ENCODE measurements around the gene RANBP3.

RANBP3 gene

GRCh38 chr19:5925830-5926427 lies 52.0 kb downstream of the RANBP3 start:
- no peak for DNase-seq

- DNase-seq, result no peak
Measured at GRCh38 chr19:5923356-5923755, 54.6 kb downstream of the RANBP3 start.

GRCh38 chr19:5922161-5922545 lies 55.8 kb downstream of the RANBP3 start:
- DNase-seq, result no peak

- no peak for DNase-seq
Measured at GRCh38 chr19:5921516-5922160, 56.3 kb downstream of the RANBP3 start.

GRCh38 chr19:5918463-5919079 lies 59.4 kb downstream of the RANBP3 start:
- no peak for DNase-seq

GRCh38 chr19:5917431-5918107 lies 60.4 kb downstream of the RANBP3 start:
- no peak for DNase-seq

GRCh38 chr19:5916181-5916708 lies 61.7 kb downstream of the RANBP3 start:
- DNase-seq, result no peak

GRCh38 chr19:5915782-5916165 lies 62.2 kb downstream of the RANBP3 start:
- no peak for DNase-seq

GRCh38 chr19:5914946-5915781 lies 62.8 kb downstream of the RANBP3 start:
- DNase-seq, result no peak

GRCh38 chr19:5914358-5914774 lies 63.6 kb downstream of the RANBP3 start:
- DNase-seq, result no peak

GRCh38 chr19:5913739-5914357 lies 64.1 kb downstream of the RANBP3 start, which contains the start of gene CAPS:
Gene CAPS (plus strand): TSS chr19:5914254. CDS start chr19:5914407, 153 bp downstream.
- DNase-seq, result no peak

GRCh38 chr19:5911366-5911765 lies 66.6 kb downstream of the RANBP3 start:
- no peak for DNase-seq

- DNase-seq, result no peak
Measured at GRCh38 chr19:5910638-5910907, 67.4 kb downstream of the RANBP3 start.

- no peak for DNase-seq
Measured at GRCh38 chr19:5908773-5909442, 69.0 kb downstream of the RANBP3 start.

GRCh38 chr19:5907241-5907640 lies 70.7 kb downstream of the RANBP3 start:
- no peak for DNase-seq

- DNase-seq, result no peak
Measured at GRCh38 chr19:5905114-5905778, 72.7 kb downstream of the RANBP3 start.

- peak; percentile 100 for DNase-seq
Measured at GRCh38 chr19:5904352-5905113, 73.4 kb downstream of the RANBP3 start, which contains the start of gene VMAC. Gene VMAC (plus strand): TSS chr19:5904872. CDS start chr19:5904891, 19 bp downstream.

- peak; percentile 96 for DNase-seq
Measured at GRCh38 chr19:5903624-5904351, 74.2 kb downstream of the RANBP3 start, which contains the start of gene NDUFA11. Gene NDUFA11 (minus strand): TSS chr19:5903790. CDS start chr19:5903708, 82 bp downstream.

GRCh38 chr19:5903056-5903623 lies 74.8 kb downstream of the RANBP3 start:
- peak; percentile 49 for DNase-seq
